ENCODE measurements around the gene NGB.

DNA sequence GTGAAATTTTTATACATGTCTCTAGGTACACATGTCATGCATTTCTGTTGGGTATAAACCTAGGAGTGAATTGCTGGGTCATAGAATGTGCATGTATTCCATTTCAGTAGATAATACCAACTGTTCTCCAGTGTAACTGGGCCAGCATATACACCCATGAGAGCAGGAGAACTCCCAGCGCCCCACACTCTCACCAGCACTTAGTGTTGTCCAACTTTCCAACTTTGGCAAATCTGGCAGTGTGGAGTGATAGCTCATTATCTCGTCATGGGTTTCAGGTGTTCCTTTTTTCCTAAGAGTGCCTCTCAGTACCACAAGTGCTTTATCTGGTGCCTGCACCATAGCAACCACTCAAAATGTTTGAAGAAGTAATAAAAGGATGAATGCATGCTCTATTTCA is 40.1 kb downstream of the NGB start:
- TF ChIP-seq, protein P1, sequence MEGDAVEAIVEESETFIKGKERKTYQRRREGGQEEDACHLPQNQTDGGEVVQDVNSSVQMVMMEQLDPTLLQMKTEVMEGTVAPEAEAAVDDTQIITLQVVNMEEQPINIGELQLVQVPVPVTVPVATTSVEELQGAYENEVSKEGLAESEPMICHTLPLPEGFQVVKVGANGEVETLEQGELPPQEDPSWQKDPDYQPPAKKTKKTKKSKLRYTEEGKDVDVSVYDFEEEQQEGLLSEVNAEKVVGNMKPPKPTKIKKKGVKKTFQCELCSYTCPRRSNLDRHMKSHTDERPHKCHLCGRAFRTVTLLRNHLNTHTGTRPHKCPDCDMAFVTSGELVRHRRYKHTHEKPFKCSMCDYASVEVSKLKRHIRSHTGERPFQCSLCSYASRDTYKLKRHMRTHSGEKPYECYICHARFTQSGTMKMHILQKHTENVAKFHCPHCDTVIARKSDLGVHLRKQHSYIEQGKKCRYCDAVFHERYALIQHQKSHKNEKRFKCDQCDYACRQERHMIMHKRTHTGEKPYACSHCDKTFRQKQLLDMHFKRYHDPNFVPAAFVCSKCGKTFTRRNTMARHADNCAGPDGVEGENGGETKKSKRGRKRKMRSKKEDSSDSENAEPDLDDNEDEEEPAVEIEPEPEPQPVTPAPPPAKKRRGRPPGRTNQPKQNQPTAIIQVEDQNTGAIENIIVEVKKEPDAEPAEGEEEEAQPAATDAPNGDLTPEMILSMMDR (IDR thresholded peaks at IDR 0.05), result no peak
- TF ChIP-seq EZH2 (IDR thresholded peaks at IDR 0.05; ENCODE audit: borderline replicate concordance, insufficient read depth, low read depth, low read length, poor library complexity, severe bottlenecking), result no peak

All from B cell (primary cell).